NCI-H2107 (cell line): ENCODE results near the gene DDX41.

Experiments used
- DNase-seq: peaks from one replicate; lab custom pipeline; 2025; lab: John Stamatoyannopoulos, UW

The DDX41 gene

GRCh38 chr5:177513500-177513899 lies 3.3 kb downstream of the DDX41 start:
- no peak for DNase-seq

DNA sequence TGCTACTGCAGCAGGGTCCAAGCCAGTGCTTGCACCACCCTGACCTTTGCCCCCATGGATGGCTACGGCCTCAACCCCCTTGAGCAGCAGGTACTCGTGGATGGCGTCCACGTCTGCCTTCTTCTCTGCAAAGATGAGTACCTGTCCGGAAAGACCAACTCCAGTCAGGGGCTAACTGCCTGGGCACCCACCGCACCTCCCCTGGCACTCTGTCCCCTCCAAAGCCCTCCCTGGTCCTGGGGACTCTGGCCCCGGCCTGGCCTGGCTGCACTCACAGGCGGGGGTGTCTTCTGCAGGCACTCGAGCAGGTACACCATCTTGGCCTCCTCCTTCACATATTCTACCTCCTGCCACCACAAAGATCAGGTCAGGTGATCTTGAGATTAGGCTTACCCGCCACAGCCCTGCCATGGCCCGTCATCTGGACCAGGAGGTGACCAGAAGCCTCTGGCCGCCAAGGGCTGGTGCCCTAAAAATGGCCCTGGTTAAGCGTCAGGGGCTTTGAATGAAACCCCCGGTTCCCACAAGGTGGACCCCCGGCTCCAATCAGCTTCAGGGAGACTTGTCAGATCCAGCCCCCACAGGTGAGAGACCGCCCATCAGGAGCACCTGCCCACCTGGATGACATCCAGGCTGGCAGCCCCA lies 3.9 kb downstream of the DDX41 start:
- no peak for DNase-seq

DNA sequence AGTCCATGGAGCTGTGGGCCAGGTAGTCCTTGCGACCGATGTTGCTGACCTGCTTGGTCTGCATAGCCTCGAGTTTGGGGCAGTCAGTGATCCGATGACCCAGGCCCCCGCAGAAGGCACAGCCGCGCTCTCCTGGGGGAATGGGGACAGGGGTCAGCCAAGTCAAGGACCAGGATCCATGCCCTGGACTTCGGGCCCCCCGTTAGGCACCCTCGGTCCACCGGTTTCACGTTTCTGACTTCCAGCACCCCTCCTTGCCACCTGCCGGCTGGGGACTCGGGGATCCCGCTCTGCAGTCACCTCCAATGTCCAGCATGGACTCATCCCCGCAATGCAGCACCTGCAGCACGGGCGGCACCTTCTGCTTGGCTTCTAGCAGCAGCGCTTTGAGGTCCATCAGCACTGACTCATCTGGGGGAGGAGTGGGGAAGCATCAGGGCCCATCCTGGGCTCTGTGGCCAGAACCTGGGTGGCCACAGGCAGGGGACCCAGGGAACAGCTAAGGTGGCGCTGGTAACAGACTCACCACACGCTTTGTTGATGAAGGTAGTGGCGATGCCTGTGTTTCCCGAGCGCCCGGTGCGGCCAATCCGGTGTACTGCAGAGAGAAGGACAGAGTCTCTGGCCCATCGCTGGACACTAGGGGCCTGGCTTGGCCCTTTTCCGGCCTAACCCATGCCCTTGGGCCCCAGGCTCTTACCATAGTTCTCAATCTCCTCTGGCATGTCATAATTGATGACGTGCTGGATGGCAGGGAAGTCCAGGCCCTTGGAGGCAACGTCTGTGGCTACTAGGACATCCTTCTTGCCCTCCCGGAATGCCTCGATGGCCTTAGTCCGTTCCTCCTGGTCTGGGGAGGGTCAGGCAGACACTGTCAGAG lies 4.7 kb downstream of the DDX41 start:
- no peak for DNase-seq

DNA sequence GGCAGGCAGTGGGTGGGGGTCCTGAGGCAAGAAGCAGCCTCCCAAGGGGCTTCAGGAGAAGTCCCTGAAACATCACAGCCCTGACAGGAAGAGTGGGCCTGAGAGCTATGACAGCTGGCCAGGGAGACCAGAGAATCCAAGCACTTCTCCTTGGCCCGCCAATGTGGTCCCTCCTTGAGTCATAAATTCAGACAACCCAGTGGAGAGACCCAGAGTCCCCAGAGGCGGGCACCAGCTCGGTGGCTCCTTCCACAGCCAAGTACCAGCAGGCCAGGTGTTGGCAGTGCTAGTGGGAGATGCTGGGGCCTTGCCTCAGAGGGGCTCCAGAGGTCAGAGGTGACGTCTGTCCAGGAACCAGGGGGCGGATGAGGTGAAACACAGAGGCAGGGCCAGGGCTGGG lies 5.6 kb downstream of the DDX41 start:
- no peak for DNase-seq

- no peak for DNase-seq
Observed at GRCh38 chr5:177510567-177511053, 6.2 kb downstream of the DDX41 start.

DNA sequence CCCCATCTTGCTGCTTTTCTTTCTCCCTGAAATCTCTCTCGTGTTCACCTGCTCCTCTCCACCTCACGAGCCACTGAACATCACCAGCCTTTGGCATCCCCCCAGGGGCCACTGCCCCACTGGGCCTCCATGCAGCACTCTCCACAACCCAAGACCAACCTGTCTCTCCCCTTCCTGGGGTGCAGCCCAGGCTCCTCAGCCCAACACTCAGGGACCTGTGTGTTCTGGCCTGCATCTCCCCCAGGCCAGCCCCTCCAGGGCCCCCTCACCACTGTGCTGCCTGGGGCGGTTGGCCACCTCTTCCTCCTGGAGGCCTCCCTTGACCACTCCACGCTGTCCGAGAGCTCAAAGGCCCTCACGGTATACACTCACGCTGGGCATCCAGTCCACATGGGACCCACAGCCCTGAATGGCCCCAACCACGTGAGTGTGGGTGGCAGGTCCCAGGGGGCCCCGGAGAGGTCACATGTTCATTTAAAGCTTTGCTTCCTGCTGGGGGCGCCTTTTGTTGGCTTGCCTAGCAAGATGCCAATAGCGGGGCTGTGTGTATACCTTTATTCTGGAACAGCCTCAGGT lies 6.7 kb downstream of the DDX41 start:
- DNase-seq = no peak

- DNase-seq = no peak
Observed at GRCh38 chr5:177509381-177509951, 7.3 kb downstream of the DDX41 start, which contains the start of gene DOK3. DOK3 (minus strand) TSS chr5:177509826; CDS start chr5:177509540, 286 bp downstream.

GRCh38 chr5:177508837-177509236 lies 7.9 kb downstream of the DDX41 start:
- DNase-seq = no peak

DNA sequence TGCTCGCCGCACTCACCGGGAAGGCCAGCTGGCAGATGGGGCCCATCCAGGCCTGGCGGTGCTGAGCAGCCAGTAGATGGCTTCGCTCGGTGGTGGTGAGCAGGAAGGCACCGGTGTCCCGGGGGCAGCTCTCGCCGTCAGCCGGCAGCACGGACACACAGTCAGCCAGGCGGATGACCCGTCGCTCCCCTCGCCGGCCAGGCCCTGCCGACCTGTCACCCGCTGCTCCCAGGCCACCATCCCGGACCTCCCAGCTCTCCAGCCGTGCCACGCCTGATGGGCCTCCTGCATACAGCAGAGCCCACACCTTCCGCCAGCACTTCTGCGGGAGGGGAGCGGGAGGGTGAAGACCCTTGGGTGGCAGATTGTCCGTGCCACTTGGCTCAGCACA lies 8.5 kb downstream of the DDX41 start:
- DNase-seq = no peak

DNA sequence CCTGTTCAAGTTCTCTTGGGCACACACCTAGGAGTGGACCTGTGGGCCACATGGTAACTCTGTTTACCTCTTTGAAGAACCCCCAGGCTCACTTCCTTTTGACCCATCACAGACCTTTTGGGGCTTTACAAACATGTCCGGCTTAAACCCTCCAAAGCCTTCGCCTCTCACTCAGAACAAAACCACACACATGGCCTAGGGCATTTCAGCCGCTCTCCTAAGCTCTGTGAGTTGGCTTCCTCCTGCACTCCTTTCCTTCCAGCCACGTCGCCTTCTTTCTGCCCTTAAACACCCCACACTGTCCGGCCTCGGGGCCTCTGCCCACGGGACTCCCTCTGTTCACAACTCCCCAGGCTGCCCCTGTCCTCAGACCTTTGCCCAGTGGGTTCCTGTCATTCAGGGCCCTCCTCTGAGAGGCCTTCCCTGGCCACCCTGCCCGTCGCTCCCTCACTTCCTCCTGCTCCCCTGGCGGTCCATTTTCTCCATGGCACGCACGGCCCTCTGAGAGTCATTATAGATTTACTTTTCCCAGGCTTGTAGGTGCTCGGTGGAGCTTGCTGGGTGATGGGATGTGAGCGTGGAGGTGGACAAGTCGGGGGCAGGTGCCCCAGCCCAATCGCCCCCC lies 9.1 kb downstream of the DDX41 start:
- DNase-seq = no peak

DNA sequence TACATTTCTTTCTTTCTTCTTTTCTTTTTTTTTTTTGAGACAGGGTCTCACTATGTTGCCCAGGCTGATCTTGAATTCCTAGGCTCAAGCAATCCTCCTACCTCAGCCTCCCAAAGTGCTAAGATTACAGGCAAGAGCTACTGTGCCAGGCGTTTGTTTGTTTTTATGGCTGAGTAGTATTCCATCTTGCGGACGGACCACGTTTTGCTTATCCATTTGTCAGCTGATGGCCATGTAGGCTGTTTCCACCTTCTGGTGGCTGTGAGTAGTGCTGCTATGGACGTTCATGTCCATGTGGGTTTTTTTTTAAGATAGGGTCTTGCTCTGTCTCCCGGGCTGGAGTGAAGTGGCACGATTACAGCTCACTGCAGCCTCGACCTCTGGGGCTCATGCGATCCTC lies 9.6 kb downstream of the DDX41 start:
- no peak for DNase-seq

GRCh38 chr5:177505075-177505474 lies 11.7 kb downstream of the DDX41 start:
- DNase-seq = no peak

DNA sequence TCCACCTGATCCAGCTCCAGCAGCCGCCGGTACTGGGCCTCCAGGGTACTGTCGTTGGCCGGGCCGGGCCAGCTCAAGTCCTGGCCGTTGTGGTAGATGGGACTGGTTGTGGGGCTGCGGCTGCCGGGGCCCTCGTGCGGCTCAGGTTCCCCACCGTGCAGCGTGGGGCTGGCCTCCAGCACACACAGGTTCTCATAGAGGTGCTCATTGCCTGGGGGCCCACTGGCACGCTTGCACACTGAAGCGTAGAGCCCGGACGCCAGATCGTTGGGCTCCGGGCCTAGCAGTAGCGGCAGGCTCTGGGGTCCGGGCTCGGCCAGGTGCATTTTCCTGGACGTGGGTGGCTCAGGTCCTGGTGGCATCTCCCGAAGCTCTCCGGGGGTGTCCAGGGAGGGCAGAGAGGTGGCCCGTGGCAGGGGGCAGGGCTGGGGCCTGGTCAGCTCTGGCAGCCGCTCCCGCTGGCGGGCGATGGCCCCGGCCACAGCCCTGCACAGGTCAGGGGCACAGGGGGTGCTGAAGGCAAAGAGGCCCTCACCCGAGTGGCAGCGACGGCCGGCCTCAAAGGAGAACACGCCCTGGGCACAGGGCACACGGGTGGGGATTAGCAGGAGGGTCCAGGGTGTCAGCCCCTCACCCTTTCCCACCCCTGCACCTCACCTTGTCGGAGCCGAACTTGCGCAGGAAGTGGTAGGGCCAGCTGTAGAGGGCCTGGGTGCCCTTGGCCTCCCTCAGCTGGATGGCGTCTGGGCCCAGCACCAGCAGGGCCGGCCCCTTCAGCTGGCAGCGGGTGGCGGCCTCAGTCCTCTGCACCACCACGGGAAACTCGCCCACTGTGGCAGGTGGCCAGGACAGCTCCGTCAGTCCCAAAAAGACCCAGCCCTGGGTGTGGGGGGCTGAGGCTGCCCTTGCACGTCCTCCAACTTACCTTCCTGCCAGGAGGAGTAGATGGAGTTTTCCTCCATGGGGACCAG lies 12.4 kb downstream of the DDX41 start:
- no peak for DNase-seq

DNA sequence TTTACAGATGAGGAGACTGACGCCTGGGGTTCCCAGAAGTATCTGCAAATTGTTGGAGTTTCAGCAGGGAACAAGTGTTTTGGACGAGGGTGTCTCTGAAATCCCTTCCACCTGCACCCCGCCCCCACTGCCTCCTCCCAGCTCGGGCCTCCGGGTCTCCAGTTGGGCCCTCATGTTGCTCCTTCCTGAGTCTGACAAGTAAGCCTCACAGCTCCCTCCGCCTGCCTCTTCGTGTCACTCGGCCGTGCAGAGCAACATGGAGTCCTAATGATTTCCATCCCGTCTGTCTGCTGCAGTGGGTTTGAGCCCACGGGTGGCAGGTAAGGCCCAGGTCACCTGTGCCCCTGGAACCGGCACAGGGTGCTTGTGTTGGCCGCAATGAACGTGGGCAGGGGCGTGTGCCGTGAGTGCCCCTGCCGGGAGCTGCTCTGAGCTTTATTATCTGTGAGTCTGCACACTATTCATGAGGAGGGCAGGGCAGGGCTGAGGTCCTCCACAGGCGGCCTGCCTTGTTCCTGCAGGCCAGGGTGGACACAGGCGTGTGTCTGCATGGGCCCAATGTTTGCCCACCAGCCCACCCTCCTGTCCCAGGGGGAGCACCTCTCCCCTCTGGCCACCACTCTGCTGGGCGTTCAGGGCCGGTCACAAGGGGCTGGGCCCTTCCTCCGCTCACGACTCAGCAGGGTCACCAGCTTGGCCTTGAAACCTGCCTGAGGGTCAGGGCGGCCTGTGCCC lies 13.2 kb downstream of the DDX41 start:
- DNase-seq = no peak

DNA sequence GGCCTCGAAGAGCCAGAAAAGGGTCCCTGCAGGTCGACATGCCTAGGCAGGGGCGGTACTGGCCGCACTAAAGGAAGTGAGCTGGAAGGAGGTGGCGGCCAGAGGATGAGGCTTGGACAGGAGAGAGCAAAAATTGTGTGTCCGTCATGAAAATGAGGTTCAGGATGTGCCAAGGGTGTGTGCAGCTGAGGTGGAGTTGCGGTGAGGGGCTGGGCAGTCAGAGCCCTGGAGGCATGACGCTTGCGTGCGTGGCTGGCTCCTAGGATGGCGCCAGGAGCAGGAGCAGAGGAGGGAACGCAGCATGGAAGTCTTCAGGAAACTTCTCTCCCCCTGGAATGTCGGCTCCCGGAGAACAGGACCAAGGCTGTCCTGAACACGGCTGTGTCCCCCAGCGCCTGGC lies 13.9 kb downstream of the DDX41 start:
- no peak for DNase-seq

- DNase-seq = no peak
Observed at GRCh38 chr5:177501874-177502678, 14.7 kb downstream of the DDX41 start.

GRCh38 chr5:177500685-177501522 lies 15.9 kb downstream of the DDX41 start:
- peak; percentile 45 for DNase-seq

DNA sequence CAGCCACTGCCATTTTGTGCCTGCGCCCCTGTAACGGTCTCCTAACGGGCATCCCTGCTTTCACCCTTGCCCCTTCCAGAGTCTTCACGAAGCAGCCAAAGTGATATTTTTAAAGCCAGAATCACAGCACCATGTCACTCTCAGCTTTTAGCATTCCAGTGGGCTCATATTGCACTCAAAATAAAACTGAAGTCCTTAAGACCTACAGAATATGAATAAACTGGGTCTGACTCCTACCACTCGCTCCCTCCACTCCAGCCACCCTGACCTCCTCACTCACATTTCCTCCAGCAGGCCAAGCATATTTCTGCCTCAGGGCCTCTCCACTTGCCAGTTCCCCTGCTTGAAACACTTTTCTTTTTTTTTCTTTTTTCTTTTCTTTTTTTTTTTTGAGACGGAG lies 16.9 kb downstream of the DDX41 start:
- DNase-seq = no peak
